Fibroblast of lung (primary cell): ENCODE results near the gene C1orf210.

Source experiments
- EZH2 ChIP-seq: IDR thresholded peaks from 2 replicates; pipeline ENCODE4 v1.5.1; 2012; ENCODE audit warnings: low read length, control low read depth, mild to moderate bottlenecking; ENCODE audit errors: missing control alignments
- TF ChIP-seq, protein P1 (sequence below), 2 donors: IDR thresholded peaks in 1 of 2; conservative IDR thresholded peaks in 1 of 2; 1 replicate in 1 of 2; 2 replicates in 1 of 2; pipeline ENCODE4 v1.5.1; 2011 to 2012; ENCODE audit warnings: low read length in 2 of 2, control low read depth in 1 of 2, inconsistent platforms in 1 of 2, low read depth in 1 of 2, mild to moderate bottlenecking in 1 of 2

DNA sequence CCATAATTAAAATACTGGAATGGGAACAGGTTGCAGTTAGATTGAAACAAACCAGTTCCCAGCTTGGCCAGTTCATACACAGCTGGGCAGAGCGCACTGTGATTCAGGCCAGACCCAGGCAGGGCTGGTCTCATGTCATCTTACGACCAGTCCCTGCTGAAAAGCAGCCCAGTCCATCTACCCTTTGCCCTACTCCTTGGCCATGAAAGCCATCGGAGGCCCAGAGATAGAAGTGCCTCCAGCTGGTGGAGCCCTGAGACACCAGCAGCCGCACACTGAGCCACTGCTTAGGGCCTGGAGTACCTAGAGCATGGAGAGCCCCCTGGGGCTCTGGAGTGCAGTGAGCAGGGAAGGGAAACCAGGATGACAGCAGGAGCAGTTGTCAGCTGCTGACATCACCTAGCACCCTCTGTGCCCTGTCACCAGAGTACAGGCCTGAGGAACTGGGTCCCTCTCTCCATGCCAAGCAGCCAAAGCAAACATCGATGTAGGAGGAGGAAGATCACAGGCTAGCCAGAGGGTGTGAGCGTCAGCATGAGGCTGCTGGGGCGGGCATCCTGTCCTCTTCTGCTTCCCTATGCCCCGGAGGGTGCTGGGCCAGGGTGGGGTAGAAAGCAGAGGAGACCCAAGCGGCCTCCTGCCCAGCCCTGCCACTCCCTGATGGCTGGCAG, 49.8 kb downstream of the C1orf210 start:
- TF ChIP-seq, protein P1, sequence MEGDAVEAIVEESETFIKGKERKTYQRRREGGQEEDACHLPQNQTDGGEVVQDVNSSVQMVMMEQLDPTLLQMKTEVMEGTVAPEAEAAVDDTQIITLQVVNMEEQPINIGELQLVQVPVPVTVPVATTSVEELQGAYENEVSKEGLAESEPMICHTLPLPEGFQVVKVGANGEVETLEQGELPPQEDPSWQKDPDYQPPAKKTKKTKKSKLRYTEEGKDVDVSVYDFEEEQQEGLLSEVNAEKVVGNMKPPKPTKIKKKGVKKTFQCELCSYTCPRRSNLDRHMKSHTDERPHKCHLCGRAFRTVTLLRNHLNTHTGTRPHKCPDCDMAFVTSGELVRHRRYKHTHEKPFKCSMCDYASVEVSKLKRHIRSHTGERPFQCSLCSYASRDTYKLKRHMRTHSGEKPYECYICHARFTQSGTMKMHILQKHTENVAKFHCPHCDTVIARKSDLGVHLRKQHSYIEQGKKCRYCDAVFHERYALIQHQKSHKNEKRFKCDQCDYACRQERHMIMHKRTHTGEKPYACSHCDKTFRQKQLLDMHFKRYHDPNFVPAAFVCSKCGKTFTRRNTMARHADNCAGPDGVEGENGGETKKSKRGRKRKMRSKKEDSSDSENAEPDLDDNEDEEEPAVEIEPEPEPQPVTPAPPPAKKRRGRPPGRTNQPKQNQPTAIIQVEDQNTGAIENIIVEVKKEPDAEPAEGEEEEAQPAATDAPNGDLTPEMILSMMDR (conservative IDR thresholded peaks at IDR 0.05 in 1 of 2, IDR thresholded peaks at IDR 0.05 in 1 of 2; ENCODE audit: low read depth in 1 of 2, low read length in 2 of 2) = no peak
- TF ChIP-seq EZH2 = no peak
